Breast epithelium (tissue), 3 donors: Measurements from ENCODE around the gene BSDC1.

Experiments
- POLR2A ChIP-seq: fragments of 450-650 bp; IDR thresholded peaks from one replicate; pipeline ENCODE4 v1.6.1; 2016; ENCODE audit warnings: antibody characterized with exemption, mild to moderate bottlenecking, moderate library complexity
- POLR2AphosphoS5 ChIP-seq, 3 donors: sonication (generic); formaldehyde crosslinking; IDR thresholded peaks; one replicate each; pipeline ENCODE4 v1.6.1; 2017; ENCODE audit warnings: antibody characterized with exemption in 3 of 3
- TF ChIP-seq, protein P1 (sequence below), 3 donors: fragments of 450-650 bp; IDR thresholded peaks; one replicate each; pipeline ENCODE4 v1.5.1; 2016 to 2017; ENCODE audit warnings: antibody characterized with exemption in 3 of 3, mild to moderate bottlenecking in 3 of 3, moderate library complexity in 3 of 3

DNA sequence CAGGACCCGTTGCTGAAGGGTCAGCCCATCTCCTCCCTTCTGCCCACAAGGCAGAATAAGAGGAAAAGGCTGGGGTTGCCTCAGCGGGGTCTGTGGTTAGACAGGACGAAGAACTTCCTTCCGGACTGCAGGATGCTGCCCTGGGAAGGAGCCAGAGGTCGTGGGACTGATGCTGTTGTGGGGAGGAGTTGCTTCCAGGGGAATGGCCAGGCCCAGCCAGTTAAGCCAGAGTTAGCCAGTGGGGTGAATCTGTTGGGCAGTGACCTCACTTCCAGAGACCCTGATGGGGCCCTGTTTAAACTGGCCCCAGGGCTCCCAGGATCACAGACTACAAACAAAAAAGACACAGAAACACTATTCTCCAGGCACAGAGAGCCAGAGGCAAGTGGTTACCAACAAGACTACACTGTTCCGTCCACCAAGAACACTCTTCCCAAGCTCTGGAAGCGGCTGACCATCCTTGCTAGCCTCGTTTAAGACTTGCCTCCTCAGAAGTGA, 45.0 kb downstream of the BSDC1 start:
- TF ChIP-seq, protein P1, sequence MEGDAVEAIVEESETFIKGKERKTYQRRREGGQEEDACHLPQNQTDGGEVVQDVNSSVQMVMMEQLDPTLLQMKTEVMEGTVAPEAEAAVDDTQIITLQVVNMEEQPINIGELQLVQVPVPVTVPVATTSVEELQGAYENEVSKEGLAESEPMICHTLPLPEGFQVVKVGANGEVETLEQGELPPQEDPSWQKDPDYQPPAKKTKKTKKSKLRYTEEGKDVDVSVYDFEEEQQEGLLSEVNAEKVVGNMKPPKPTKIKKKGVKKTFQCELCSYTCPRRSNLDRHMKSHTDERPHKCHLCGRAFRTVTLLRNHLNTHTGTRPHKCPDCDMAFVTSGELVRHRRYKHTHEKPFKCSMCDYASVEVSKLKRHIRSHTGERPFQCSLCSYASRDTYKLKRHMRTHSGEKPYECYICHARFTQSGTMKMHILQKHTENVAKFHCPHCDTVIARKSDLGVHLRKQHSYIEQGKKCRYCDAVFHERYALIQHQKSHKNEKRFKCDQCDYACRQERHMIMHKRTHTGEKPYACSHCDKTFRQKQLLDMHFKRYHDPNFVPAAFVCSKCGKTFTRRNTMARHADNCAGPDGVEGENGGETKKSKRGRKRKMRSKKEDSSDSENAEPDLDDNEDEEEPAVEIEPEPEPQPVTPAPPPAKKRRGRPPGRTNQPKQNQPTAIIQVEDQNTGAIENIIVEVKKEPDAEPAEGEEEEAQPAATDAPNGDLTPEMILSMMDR (IDR thresholded peaks at IDR 0.05), result no peak
- no peak for TF ChIP-seq POLR2A
- TF ChIP-seq POLR2AphosphoS5 (IDR thresholded peaks at IDR 0.05), result no peak
